ENCODE data around the gene PXK.
A peak's percentile ranks its signal among the peaks of the same experiment; 100 is the strongest.

Gene PXK

DNA sequence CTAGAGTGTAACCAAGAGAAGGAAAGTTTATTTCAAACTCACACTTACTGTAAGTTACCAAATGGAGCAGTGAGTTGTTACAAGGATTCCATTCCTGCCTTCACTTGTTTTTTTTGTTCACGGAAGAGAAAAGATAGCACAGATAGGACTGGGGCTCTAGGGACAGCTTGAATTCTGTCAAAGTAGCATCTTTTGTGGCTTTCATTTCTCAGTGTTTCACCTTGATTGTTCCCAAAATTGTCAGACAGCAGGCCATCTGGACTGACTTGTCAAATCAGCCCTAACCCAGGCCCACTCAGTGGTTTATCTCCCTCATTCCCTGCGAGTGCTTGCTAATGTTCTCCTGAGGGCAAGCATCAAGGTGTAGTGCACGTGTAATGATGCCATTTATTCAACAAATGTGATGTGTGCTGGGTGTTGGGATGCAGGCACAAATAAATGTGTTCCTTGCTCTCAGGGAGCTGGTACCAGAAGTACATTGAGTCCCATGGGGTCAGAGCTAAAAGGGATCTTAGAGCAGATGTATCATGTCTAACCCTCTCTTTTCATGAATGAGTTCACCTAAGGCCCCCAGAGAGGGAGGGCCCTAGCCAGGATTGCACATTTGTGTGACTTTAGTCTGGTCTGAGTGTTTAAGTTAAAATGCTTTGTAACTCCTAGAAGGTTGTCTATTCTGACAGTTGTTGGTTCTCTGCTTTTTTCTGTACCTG, 51.8 kb downstream of the PXK start:
- no peak for FAIRE-seq

DNA sequence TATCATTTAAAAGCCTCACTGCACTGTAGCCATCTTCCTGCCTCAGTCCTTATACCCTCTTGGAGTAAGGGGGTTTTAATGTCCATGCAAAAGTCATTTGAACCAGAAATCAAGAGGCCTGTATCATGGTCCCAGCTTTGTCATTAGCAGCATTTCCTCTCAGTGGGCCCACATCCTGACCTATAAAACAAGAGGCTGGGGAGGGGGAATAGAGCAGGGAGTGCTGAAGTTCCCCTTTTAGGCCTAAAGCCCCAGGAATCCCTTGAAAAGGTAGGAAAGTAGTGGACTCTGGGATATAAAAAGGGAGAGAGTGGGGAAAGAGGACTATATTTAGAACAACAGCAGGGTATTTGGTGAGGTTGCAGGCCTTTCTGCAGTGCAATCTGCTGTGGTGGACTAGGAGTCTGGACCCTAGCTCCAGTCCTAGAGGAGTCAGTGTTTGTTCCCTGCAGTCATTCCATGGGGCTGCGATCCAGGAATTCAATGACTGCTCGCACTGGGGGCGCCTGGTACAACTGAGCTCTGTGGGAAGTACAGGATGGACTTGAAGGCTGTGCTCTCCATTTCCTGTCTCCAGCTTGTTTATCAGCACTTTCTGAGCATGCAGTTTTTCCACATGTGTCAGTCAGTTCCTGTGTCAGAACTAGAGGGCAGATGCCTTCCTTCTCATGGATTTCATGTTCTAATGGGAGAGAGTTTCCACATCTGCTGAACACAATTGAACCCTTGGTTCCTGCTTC, 54.1 kb downstream of the PXK start:
- no peak for FAIRE-seq

DNA sequence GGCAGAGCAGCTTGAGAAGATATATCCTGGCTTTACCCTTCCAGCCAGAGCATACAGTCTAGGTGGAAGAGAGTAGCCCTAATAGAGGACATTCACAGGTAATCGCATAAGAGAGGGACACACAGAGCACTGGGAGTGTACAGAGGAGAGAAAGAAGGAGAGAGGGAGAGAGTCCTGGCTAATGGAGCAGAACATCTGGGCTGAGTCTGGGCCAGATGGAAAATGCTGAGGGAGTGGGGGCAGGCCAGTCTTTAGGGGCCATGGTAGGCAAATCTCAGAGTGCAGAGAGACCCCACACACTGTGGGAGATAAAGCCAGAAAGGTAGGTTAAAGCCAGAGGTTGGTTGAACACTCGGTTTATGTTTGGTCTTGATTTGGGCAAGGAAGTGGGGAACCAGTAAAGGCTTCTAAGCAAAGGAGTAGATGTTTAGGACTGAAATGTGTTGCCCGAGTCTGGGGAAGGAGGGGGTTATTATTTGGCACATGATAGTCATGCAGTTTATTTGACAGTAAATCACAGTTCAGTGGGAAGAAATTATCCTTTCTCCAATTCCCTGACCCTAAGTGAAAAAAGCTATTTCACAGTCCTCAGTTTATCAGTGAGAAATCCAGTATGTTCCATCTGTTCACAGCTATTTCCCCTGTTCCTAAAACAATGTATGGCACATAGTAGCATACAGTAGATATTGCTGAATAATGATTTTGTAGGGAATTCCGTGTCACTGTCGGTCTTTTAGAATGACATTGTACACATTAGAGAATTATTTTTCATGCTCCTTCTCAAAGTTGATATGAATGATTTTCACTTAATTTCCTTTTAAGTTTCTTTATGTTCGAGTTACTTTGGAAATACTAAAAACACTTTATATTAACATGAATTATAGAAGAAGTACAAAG, 55.2 kb downstream of the PXK start:
- FAIRE-seq, result no peak

DNA sequence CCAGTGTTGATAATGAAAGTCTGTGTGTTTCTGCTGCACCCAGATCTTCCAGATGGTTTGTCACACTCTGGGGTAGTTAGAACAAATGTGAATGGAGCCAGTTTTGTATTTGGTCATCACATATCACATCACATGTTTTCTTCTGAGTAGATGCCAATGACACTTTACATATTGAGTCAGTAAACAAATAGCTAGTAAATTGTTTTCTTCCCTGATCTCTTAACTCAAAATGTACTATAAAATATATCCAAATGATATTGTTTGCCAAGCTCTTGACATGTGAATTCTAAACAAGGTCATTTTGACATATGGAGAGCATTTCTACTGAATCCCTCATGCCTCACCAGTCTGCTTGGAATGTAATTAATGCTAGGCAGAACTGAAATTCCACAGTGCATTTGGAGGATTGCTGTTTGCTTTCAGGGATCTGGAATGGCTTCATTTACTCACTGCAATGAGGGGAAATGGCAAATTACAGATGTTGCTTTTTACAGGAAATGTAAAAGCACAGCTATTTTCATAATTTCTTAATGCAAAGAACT, 55.9 kb downstream of the PXK start:
- FAIRE-seq, result no peak

DNA sequence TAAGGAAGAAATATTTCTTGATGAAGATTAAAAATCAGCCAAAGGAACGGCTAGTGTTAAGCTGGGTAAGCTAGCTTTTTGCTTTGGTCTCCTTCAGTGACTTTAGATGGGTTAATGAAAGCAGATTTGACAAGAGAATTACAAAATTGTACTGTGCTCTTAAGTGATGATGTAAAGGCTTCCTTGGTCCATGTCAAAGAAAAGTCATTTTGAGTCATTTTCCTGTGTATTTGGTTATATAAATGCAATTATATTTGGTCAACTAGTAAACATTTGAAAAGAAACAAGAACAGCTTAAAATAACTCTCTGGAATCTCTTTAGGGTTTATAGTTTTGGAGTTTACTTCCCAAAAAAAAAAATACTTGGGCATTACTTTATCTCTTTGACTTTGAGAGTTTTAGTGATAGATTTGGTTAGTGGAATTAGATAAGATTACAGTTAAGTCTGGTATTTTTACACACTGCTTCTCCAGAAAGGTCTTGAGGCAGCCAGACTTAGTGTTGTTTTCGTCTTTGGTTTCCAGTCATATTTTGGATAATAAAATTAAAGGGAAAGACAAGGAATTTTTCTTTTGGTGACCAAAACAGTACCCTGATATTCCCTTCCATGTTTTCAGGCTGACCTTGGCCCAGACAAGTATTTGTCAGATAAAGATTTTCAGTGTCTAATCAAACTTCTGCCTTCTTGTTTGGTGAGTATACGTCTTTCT, 58.6 kb downstream of the PXK start:
- no peak for FAIRE-seq

DNA sequence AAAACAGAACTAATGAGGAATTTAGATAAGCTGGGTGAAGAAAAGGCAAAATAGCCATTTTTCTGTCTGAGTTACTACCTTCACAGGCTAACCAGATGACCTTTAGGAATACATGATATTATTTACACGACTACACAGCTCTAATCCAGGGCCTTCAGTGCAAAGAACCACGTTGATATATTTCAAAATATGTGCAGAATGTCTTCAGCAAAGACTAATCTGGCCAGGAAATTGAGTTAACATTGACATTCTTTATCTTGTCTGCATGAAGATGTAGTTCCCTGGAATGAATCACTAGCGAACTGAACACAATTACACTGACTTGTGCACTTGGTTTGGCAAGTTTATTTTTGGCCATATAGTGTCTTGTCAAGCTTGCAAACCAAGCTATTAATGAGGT, 59.5 kb downstream of the PXK start:
- FAIRE-seq, result no peak

DNA sequence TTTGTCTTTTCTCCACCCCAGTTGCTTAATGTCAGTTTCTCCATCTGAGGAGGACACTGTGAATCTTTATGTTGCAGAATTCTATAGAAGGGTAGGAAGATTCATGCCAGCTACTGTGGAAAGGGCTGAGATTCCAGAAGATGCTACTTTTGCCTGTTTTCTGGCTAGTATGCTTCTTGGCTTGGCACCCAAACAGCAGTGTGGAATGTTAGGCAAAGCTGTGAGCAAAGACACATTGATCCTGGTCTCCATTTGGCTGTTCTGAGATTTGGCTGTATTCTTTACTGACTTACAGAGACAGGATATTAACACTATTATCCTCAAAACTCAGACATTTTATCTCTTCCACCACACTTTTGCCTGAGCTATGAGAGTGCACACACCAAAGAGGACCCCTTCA, 61.6 kb downstream of the PXK start:
- FAIRE-seq, result no peak

DNA sequence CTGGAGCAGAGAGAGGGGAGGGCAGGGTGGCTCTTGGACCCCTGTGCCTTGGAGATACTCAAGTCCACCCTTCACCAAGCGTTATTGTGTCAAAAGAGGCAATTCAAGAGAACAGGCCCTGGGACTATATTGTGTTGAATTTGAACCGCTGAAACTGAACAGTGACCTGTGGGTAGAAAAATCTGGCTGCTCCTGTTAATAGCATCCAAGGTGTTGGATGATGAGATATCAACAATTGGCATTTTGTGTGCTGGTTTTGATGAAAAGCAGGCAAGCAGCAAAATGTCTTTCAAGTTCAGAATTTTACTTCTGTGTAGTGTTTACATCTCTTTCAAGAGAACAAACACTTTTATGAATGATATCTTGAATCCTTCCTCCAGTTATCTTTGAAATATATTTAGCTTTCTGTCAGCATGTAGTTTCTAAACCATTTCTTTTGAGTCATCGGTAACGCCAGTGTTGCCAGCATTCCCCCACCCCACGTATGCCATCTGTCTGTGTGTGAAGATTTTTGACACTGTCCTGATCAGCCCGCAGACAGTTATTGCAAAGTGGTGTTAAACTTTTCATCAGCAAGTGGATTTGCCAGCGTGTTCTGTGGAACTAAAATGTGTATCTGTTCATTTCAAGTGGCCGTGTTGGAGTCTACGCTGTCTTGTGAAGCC, 66.1 kb downstream of the PXK start:
- no peak for FAIRE-seq

DNA sequence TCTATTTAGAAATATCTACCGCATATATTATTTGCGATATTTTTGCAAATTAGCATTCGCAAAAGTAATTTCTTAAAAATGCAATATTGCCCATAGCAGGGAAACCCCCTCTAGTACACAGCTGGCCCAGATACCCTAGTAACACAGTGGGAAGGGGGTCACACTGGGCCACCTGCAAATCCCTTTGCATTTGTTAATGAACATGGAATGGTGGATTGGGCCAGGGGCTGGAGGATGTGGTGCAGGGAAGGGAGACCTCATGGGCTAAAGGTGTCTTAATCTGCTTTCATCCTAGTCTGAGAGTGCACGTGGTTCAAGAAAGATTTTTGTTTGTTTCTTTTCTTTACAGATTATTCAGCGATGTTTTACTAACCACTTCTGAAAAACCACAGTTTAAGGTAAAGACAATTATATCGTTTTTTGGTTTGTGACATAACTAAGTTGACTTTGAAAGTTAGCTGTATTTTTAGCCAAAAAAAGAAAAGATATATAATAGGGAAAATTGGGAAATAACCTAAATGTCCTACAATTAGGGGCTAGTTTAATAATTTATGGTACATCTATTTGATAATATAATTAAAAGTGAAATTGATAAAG, 70.9 kb downstream of the PXK start:
- no peak for FAIRE-seq

DNA sequence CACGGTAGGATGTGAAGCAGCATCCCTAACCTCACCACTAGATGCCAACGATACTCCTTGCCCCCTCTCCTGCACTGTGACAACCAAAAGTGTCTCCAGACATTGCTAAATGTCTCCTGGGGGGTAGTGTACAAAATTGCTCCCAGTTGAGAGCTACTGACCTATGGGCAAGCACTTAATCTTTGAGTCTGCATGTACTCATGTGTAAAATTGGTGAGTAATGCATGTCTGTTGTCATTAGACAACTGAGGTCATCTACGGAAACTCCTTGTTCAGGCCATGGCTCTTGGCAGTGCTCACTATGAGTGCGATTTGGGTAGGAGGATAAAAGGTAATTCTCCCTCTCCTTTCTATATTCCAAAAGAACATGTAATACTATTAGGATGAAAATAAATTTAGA, 71.7 kb downstream of the PXK start:
- peak; percentile 82 for FAIRE-seq

DNA sequence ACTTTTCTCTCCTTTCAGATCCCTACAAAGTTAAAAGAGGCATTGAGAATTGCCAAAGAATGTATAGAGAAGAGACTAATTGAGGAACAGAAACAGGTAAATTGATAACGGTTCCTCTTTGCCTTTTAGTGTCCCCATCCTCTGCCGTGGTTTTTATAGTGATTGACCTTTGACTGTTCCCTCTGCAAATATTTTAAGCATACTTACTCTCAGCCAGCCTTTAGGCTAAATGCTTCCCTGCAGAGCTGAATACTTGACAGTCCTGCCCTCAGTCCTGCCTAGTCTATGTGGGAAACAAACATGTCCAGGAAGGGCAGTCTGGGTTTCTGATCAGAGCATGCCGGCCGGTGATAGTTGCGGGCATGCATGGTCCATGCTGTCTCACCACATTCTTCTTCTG, 76.2 kb downstream of the PXK start:
- FAIRE-seq, result no peak

DNA sequence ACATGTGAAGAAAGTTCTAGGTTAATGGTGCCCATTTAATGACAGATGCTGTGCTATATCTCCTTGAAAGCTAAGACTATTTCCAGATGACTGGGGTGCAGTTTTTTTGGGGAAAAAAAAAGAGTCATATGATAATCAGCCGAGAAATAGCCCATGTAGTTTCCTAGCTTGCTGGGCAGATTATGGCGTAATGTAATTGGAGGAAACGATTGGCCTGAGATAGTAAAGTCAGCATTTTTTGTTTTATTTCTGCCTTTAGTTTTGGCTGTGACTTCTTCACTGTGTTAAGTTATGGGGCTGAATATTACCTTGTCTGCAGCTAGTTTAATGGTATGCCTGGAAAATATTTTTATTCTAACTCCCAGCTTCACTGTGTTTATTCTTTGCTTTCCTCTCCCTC, 77.0 kb downstream of the PXK start:
- no peak for FAIRE-seq

DNA sequence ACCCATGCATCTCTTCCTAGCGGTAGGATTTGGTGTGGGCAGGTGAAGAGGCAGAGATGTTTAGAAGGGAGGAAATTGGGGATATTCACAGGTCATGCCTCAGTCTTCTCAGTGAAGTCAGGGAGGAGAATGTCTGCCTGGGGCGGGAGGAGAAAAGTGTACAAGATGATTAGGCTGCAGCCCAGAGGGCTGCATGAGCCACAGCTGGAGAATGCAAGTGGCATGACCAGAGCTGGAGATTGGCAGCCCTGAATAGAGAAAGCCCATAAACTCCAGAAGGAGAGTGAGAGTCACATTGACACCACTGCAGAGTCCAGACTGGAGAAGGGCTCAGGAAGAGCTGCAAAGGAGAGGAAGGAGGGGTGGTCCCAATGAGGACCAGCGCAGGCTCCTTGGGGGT, 78.3 kb downstream of the PXK start:
- no peak for FAIRE-seq

DNA sequence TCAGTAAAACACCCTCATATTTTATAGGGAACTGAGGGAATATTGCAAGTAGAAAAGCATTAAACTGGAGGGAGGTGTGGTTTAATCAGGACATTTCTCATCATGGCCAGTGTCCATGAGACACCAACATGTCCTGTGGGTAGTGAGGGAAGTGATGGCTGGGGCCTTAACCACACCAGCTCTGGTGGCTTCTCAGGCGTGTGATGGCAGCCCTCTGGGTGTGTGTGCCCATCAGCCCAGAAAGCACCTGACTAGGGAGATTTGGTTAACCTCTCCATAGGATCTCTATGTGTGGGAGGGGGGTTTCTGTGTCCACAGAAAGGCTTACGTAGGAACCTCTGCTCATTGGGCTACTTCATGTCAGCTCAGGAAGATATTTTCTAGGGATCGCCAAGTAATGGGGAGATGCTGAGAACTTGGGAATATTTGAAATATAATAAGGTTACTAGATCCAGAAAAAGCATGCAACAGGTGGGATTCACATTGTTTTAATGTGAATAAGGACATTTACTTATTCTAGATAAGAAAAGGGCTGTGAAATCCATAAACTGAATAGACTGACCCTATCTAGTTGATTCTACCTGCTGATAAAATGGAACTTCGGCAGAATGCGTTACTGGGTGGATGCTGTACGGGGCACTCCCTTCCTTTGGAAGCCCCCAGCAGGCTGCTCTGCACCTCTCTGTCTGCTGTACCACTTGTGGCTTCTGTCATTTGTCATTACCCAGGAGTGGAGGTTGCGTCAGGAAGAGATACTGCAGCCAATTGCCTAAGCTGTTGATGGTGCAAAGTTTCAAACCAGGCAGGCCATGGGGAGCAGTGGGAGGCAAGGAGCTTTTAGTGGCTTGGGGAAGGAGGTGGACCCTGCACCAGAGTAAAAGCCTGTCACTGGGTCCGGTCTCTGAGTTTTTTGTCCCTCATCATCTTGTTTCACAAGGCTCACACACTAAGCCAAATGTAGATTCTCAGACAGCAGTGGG, 79.4 kb downstream of the PXK start:
- FAIRE-seq, result no peak

DNA sequence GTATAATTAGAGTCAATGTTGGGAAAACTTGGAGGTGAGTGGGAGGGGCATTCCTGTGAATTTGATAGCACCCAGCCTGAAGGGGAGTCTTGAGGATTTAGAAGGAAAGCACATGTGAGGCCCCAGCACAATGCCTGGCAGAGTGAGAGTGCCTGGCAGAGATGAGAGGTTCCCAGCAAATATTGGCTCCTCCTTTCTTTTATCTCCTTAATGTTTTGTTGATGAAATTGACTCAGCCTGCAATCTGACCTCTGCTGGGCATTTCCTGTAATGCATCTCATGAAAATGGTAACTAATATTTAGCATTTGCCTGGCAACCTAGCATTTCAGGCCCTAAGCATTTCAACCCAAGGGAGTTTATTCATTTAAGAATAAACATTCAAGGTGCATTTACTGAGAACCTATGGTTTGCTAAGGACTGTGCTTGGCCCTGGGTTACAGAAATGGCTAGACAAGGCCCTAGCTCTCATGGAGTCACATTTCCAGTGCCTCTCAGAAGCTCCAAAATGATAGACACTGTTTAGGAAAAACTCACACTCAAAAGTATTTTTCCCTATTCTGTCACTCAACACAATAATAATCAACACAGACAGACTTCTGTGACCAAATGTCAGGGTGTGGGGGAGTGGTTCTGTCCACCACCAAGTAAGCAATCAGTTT, 82.0 kb downstream of the PXK start:
- FAIRE-seq, result peak; percentile 97

DNA sequence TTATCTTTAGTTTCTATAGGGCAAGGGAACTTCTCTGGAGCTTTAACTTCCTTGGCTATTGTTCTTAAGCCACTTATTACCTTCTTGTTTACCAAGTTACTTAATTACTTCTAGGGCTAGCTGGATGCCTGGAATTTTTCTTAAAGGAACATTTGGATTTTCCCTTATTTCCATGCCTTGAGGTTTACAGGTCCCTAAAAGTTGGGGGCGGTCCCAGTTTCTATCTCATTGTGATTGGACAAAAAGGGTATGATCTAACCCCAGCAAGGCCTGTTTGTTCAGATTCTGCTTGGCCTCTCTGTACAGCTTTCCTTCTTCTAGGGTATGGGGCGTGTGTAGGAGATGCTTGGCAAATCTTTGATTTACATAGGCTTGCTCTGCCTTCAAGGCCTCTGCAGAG, 83.5 kb downstream of the PXK start:
- FAIRE-seq, result no peak

DNA sequence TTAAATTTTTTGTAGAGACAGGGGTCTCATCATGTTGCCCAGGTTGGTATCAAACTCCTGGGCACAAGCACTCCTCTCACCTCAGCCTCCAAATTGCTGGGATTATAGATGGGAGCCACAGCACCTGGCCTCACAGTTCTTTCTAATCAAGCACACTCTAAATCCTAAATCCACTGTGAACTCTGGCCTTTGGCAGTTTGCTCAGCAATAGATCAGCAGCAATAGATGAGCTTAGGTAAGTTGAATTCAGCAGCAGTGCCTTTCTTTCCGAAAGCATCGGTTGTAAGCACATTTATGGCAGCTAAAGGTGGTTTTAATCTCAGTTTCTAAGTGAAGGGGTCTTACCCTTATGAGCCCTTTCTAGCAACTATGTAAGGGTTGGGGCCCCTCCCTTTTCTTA, 84.4 kb downstream of the PXK start:
- FAIRE-seq, result no peak

DNA sequence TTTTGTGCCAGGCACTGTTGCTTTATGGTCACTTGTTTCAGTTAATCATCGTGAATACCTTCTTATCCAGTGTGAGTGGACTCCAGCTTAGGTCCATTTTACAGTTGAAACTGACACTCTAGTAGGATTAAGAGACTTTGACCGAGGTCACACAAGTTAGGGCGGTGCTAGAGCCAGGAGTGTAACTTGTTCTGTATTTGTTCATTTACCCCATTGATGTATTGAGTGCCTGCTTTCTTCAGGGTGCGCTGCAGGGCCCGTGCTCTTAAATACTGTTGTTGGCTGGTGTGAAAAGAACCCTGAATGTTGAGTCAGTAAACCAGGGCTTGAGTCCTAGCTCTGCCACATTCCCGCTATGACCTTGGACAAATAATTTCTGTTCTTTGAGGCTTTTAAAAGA, 85.5 kb downstream of the PXK start:
- FAIRE-seq, result no peak

DNA sequence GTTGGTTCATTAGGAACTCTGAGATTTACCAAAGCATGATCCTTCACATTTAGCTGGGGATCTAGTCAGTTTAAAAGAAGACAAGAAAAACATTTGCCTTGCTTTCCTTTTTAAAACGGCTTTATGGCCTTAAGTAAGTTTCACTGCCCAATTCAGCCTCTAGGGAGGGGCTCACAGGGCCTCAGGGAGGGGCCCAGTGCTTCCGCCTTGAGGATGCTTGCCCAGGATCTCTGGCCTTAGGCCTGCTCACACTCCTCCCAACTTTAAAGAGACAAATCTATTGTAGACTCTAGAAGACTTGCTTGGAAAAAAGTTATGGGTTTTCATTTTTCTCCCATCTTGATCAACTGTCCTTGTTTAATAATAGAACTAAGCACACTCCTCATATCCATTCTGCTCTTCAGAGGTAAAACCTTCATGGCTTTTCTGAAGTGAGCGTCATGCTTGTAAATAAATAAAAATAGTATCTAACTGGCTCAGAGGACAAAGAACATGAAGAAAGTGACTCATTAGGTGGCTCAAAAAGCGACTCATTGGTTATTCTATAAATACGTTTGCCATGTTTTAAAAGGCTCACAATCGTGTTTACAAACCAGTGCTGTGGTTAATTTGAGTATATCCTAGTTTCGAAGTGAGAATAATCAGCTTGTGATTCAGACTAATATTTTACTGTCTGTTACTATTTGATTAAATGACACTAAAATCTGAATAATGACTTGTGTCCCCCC, 87.3 kb downstream of the PXK start:
- FAIRE-seq, result no peak

All from islet of Langerhans (tissue), 1 donor.